Esophagus (tissue), 2 donors: ENCODE data around the gene SPINDOC. TPM values are rescaled to one million over a fixed set of nuclear protein-coding genes. Genes with fewer than 3 reads are reported as not detected.
A peak's percentile ranks its signal among the peaks of the same experiment; 100 is the strongest.

Experiments
- H3K27ac ChIP-seq, 2 donors: one replicate each; pipeline ENCODE4 v1.5.1; 2013; ENCODE audit warnings: low read depth in 2 of 2, mild to moderate bottlenecking in 2 of 2, inconsistent platforms in 1 of 2, low read length in 1 of 2, moderate library complexity in 1 of 2
- H3K27me3 ChIP-seq, 2 donors: one replicate each; pipeline ENCODE4 v1.6.1; 2013; ENCODE audit warnings: low read length in 2 of 2, control low read depth in 1 of 2, mild to moderate bottlenecking in 1 of 2; ENCODE audit not compliant: insufficient read depth in 2 of 2, control insufficient read depth in 1 of 2
- H3K36me3 ChIP-seq, 2 donors: one replicate each; pipeline ENCODE4 v1.6.1; 2013; ENCODE audit warnings: low read length in 1 of 2; ENCODE audit not compliant: control insufficient read depth in 2 of 2, insufficient read depth in 2 of 2
- H3K4me1 ChIP-seq, 2 donors: one replicate each; pipeline ENCODE4 v1.6.1; 2013; ENCODE audit warnings: low read length in 1 of 2; ENCODE audit not compliant: control insufficient read depth in 2 of 2, insufficient read depth in 2 of 2
- H3K4me3 ChIP-seq, 2 donors: one replicate each; pipeline ENCODE4 v1.5.1; 2013; ENCODE audit warnings: low read length in 2 of 2, mild to moderate bottlenecking in 2 of 2, low read depth in 1 of 2, moderate library complexity in 1 of 2
- H3K9me3 ChIP-seq, 2 donors: one replicate each; pipeline ENCODE4 v1.6.1; 2013; ENCODE audit warnings: mild to moderate bottlenecking in 2 of 2, low read depth in 1 of 2, low read length in 1 of 2, moderate library complexity in 1 of 2; ENCODE audit not compliant: control insufficient read depth in 2 of 2, insufficient read depth in 1 of 2
- WGBS, 2 donors: extraction: QIAGEN DNeasy Blood & Tissue Kit; methylation state at CpG; one replicate each; pipeline ENCODE4 v1.1.7; 2013; 5-methylcytosine and 5-hydroxymethylcytosine counted together
- polyA plus RNA-seq, 2 donors: library from polyadenylated mRNA; stranded (reverse); fragments of 200-250 nt; gene quantifications; one replicate each; pipeline ENCODE4 v1.2.3, GENCODE V29; 2013
- donor health status: healthy with polysubstance abuse.
- donor health status: Bipolar disorder and iron deficiency.

SPINDOC gene, protein sequence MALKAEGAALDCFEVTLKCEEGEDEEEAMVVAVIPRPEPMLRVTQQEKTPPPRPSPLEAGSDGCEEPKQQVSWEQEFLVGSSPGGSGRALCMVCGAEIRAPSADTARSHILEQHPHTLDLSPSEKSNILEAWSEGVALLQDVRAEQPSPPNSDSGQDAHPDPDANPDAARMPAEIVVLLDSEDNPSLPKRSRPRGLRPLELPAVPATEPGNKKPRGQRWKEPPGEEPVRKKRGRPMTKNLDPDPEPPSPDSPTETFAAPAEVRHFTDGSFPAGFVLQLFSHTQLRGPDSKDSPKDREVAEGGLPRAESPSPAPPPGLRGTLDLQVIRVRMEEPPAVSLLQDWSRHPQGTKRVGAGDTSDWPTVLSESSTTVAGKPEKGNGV
- polyA plus RNA-seq = 10 to 100 TPM in 1 of 2 donors, 1 to 10 TPM in 1; 5.9 to 10.2 TPM

DNA sequence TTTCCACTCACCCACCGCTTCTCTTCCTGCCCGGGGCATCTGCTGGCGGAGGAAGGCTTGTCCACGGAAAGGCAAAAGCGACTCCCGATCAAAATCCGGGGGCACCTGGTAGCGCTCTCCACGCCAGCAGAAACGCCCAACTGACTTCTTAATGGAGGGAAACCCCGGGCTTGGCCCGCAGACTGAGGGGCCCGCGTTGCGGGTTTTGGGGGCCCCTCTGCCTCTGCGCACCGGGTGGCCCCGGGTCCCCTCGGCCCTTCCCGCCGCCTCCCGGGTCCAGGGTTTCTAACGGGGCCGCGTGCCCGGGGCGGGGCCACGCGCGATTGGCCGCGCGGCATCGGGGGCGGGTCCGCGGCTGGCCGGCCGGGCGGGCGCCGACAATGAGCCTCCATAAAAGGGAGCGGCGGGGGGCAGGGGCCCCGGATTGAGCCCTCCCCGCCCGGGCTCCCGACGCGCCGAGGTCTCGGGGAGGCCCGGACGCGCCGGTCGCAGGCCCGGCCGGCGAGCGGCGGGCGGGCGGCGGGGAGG is at the start of gene SPINDOC:
Gene SPINDOC, plus strand, starts transcription at position 422 of the 528 bp plus-strand sequence. CDS start 231 bp downstream, outside the sequence.
- 1% methylated on average over 45 to 65 of the region's 65 CpGs for WGBS, 2 donors
- peak within 1 kb of the TSS; percentile 59 to 65 for H3K27ac ChIP-seq
- H3K4me1 ChIP-seq = peaks cover 0 to 5% of the 10 kb centered on the region in 2 donors
- peaks cover 4% of the 10 kb centered on the region in 2 donors for H3K36me3 ChIP-seq
- peak within 1 kb of the TSS; percentile 58 to 93 for H3K4me3 ChIP-seq
- H3K27me3 ChIP-seq = no peaks in the 10 kb centered on the region
- no peaks in the 10 kb centered on the region for H3K9me3 ChIP-seq

GRCh38 chr11:63763496-63764339 is 49.5 kb upstream of the SPINDOC start:
- Histone ChIP-seq H3K27ac (peak overlapping the region; percentile 29 to 50), H3K27me3 (no peaks in the 10 kb centered on the region), H3K4me3 (peak overlapping the region; percentile 32 to 39), H3K36me3 (peaks cover 0 to 3% of the 10 kb centered on the region in 2 donors), H3K4me1 (peaks cover 4 to 5% of the 10 kb centered on the region in 2 donors), H3K9me3 (no peaks in the 10 kb centered on the region)
- 68 to 70% methylated on average over 56 to 82 of the region's 82 CpGs for WGBS, 2 donors

GRCh38 chr11:63764340-63764678 is 48.9 kb upstream of the SPINDOC start:
- Histone ChIP-seq H3K4me1 (peaks cover 4 to 5% of the 10 kb centered on the region in 2 donors), H3K36me3 (peaks cover 0 to 3% of the 10 kb centered on the region in 2 donors), H3K27me3 (no peaks in the 10 kb centered on the region), H3K27ac (peak overlapping the region in 1 of 2 donors; percentile 37), H3K4me3 (no peak overlapping the region), H3K9me3 (no peaks in the 10 kb centered on the region)
- 72 to 84% methylated on average over 14 to 23 of the region's 23 CpGs for WGBS, 2 donors

DNA sequence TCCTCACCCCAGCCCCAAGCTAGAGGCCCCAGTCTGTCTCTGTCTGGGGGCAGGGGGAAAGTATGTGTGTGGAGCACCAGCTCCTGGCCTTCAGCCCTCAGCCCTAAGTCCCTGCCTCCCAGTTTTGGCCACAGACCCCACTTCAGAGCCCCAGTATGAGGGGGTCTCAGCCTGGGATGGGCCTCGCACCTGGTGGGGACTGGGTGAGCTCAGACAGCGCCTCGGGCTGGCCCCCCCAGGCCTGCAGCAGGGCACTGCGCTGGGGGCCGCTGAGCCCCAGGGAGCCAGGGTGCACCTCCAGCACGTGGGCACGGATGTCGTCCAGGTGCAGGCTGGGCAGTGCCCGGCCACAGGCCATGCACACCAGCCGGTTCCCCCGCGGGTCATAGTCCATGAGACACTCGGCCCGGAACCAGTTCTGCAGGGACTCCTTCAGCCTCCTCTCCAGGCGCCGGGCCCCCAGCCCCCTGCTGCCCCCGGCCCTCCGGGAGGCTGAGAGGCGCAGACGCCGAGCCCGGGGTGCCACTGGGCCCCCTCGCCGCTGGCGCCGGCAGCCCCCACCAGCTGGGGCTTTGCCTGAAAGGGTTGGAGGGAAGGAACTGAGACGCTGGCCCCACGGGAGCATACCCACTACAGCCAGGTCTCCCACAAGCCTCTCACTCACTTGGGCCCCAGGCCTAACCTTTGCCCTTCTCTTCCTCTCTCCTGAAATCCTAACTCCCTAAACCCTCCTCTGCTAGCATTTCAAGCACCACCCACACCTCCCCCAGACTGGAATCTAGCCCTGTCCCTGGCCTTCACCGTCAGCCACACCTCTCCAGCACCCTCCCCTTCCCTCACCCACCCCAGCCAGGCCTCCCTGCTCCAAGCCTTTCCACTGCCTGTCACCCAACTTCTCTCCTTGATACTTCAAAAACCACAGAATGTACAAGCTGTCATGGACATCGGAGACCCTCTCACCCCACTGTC is 48.3 kb upstream of the SPINDOC start:
- no peak overlapping the region for H3K4me3 ChIP-seq
- peaks cover 0 to 3% of the 10 kb centered on the region in 2 donors for H3K36me3 ChIP-seq

GRCh38 chr11:63765688-63766241 is 47.5 kb upstream of the SPINDOC start:
- Histone ChIP-seq H3K9me3 (no peaks in the 10 kb centered on the region), H3K27me3 (no peaks in the 10 kb centered on the region), H3K27ac (no peak overlapping the region), H3K36me3 (peaks cover 0 to 3% of the 10 kb centered on the region in 2 donors), H3K4me3 (no peak overlapping the region), H3K4me1 (peaks cover 4 to 5% of the 10 kb centered on the region in 2 donors)
- WGBS, 2 donors = 78 to 85% methylated on average over 18 of the region's 18 CpGs

More for the DNA sequence above, 48.3 kb upstream of the SPINDOC start:
- H3K9me3 ChIP-seq = no peaks in the 10 kb centered on the region
- H3K27ac ChIP-seq = peak overlapping the region in 1 of 2 donors; percentile 37
- 64 to 80% methylated on average over 22 to 30 of the region's 30 CpGs for WGBS, 2 donors
- peaks cover 4 to 5% of the 10 kb centered on the region in 2 donors for H3K4me1 ChIP-seq
- H3K27me3 ChIP-seq = no peaks in the 10 kb centered on the region

- Histone ChIP-seq H3K36me3 (peaks cover 0 to 3% of the 10 kb centered on the region in 2 donors), H3K4me1 (peaks cover 2 to 4% of the 10 kb centered on the region in 2 donors), H3K27me3 (no peaks in the 10 kb centered on the region), H3K4me3 (no peak overlapping the region), H3K27ac (peak overlapping the region in 1 of 2 donors; percentile 35), H3K9me3 (no peaks in the 10 kb centered on the region)
- 48 to 52% methylated on average over 7 of the region's 7 CpGs for WGBS, 2 donors
Observed at GRCh38 chr11:63766531-63767235, 46.6 kb upstream of the SPINDOC start.

DNA sequence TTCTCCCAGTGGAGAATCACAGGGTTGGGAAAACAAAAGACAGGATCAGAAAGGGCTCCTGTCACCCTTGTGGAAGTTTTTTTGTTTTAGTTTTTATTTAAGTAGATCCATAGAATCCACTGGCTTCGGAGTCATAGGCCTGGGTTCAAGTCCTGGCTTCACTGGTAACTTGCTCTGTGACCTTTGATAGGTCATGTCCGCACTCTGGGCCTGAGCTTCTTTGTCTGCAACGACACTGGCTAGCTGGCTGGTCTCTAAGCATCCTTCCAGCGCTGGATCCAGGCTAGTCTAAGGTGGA is 46.0 kb upstream of the SPINDOC start:
- Histone ChIP-seq H3K4me1 (peaks cover 2 to 4% of the 10 kb centered on the region in 2 donors), H3K27ac (peak overlapping the region in 1 of 2 donors; percentile 35), H3K4me3 (peak overlapping the region; percentile 64 to 85), H3K36me3 (peaks cover 0 to 3% of the 10 kb centered on the region in 2 donors), H3K27me3 (no peaks in the 10 kb centered on the region), H3K9me3 (no peaks in the 10 kb centered on the region)
- WGBS, 2 donors = 13 to 14% methylated on average over 4 of the region's 4 CpGs

DNA sequence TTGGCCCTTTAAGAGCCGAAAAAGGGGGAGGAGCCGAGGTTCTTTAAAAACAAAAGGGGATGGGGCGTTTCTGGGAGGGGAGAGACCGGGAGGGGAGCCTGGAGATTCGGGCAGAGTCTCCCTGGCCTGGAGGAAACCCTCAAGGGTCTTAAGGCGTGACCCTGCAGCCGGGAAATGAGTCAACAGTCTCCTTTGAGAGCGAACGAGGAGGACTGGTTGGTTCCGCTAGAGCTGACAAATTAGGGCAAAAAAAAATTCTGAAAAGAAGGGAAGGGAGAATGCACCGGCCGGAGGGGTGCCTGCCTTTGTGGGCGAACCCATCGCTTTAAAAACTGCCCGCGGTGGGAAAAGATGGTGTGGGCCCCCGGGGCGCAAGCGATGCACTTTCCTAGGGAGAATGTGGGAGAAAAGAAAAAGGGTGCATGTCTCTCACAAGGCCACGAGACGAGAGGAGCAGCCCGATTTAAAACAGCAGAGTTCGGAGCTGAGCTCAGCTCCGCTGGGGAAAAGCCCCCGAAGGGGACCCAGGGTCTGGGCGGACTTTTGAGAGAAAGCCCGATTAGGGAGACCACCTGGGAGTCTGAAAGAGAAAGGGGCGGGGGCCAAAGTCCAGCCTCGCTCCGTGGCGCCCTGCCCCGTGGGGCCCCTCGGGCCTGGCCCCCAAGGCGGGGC is 45.6 kb upstream of the SPINDOC start:
- Histone ChIP-seq H3K36me3 (peaks cover 0 to 3% of the 10 kb centered on the region in 2 donors), H3K27me3 (no peaks in the 10 kb centered on the region), H3K9me3 (no peaks in the 10 kb centered on the region), H3K27ac (peak overlapping the region; percentile 15 to 78), H3K4me3 (peak overlapping the region; percentile 64 to 85), H3K4me1 (peaks cover 2 to 4% of the 10 kb centered on the region in 2 donors)
- 0 to 1% methylated on average over 27 to 34 of the region's 34 CpGs for WGBS, 2 donors
